Tibial nerve (tissue), 4 donors: ENCODE results near the gene OPCML. TPM values are rescaled to one million over a fixed set of nuclear protein-coding genes. Genes with fewer than 3 reads are reported as not detected.

Source experiments
- DNase-seq, 2 donors: peaks; one replicate each; pipeline ENCODE4 v3.0.0-alpha.2; 2019; ENCODE audit warnings: low spot score in 2 of 2
- H3K27ac ChIP-seq, 4 donors: fragments of 200-600 bp; sonication (generic) in 3 of 4; one replicate each; pipeline ENCODE4 v1.5.1; 2017 to 2019; ENCODE audit warnings: mild to moderate bottlenecking in 1 of 4
- H3K27me3 ChIP-seq, 2 donors: fragments of 200-600 bp; sonication (generic) in 1 of 2; one replicate each; pipeline versions ENCODE4 v1.5.1 to v1.6.0; 2017 to 2019
- H3K36me3 ChIP-seq, 3 donors: fragments of 200-600 bp; sonication (generic); one replicate each; pipeline ENCODE4 v1.5.1; 2018 to 2019
- H3K4me1 ChIP-seq, 4 donors: fragments of 200-600 bp; sonication (generic) in 3 of 4; one replicate each; pipeline ENCODE4 v1.5.1; 2017 to 2019
- H3K4me3 ChIP-seq, 4 donors: fragments of 200-600 bp; sonication (generic) in 3 of 4; one replicate each; pipeline ENCODE4 v1.5.1; 2017 to 2019; ENCODE audit warnings: mild to moderate bottlenecking in 1 of 4, moderate library complexity in 1 of 4
- H3K9me3 ChIP-seq, 4 donors: fragments of 200-600 bp; sonication (generic) in 3 of 4; one replicate each; pipeline ENCODE4 v1.5.1; 2017 to 2019
- EP300 ChIP-seq, 2 donors: sonication (generic); formaldehyde crosslinking; IDR thresholded peaks; one replicate each; pipeline ENCODE4 v1.6.1; 2017; ENCODE audit warnings: antibody characterized with exemption in 2 of 2, mild to moderate bottlenecking in 1 of 2
- POLR2A ChIP-seq, 2 donors: fragments of 450-650 bp; IDR thresholded peaks; one replicate each; pipeline ENCODE4 v1.6.1; 2017; ENCODE audit warnings: antibody characterized with exemption in 2 of 2, mild to moderate bottlenecking in 2 of 2, moderate library complexity in 2 of 2
- WGBS, 2 donors: methylation state at CpG; one replicate each; pipeline ENCODE4 v1.1.5; 2018; 5-methylcytosine and 5-hydroxymethylcytosine counted together
- total RNA-seq, 4 donors: library from RNA; depleted of rRNA; stranded (reverse); fragments of >200 nt; gene quantifications; one replicate each; pipeline ENCODE4 v1.1.0, GENCODE V29; 2016
- TF ChIP-seq, protein P1 (sequence below), 5 experiments: fragments of 200-600 bp in 3 of 5; fragments of 450-650 bp in 2 of 5; sonication (generic) in 3 of 5; IDR thresholded peaks; one replicate each; pipeline ENCODE4 v1.5.1; 2016 to 2019; ENCODE audit warnings: antibody characterized with exemption in 5 of 5, mild to moderate bottlenecking in 3 of 5, moderate library complexity in 2 of 5

OPCML gene
- total RNA-seq, 4 donors from 2014 or later: 1.0 to 10.8 (median 1.9) TPM

DNA sequence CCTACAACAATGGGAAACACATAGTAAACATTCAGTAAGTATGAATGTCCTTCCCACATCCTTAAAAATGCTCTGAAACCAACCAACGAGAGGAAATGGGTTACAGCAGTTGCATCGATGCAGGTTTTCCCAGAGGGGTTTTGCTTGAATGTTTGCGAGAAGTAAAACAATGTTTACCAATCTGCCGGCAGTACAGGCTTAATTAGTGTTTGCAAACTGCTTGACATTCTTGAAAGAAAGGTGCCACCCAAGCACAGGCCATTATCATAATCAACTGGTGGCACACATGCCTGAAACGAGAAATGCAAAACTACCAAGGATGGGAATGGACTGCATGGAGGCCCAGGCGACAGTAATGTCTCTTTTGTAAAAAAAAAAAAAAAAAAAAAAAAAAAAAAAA lies 27.1 kb upstream of the OPCML start:
- TF ChIP-seq EP300 (IDR thresholded peaks at IDR 0.05) (no peak), POLR2A (IDR thresholded peaks at IDR 0.05) (no peak)
- TF ChIP-seq, protein P1, sequence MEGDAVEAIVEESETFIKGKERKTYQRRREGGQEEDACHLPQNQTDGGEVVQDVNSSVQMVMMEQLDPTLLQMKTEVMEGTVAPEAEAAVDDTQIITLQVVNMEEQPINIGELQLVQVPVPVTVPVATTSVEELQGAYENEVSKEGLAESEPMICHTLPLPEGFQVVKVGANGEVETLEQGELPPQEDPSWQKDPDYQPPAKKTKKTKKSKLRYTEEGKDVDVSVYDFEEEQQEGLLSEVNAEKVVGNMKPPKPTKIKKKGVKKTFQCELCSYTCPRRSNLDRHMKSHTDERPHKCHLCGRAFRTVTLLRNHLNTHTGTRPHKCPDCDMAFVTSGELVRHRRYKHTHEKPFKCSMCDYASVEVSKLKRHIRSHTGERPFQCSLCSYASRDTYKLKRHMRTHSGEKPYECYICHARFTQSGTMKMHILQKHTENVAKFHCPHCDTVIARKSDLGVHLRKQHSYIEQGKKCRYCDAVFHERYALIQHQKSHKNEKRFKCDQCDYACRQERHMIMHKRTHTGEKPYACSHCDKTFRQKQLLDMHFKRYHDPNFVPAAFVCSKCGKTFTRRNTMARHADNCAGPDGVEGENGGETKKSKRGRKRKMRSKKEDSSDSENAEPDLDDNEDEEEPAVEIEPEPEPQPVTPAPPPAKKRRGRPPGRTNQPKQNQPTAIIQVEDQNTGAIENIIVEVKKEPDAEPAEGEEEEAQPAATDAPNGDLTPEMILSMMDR (IDR thresholded peaks at IDR 0.05): no peak
- Histone ChIP-seq H3K27me3 (no peaks in the 10 kb centered on the region), H3K4me1 (no peaks in the 10 kb centered on the region), H3K9me3 (no peaks in the 10 kb centered on the region), H3K27ac (no peak overlapping the region), H3K4me3 (no peak overlapping the region), H3K36me3 (no peaks in the 10 kb centered on the region)
- 58 to 76% methylated on average over 6 of the region's 6 CpGs for WGBS, 2 donors
- DNase-seq: no peak

DNA sequence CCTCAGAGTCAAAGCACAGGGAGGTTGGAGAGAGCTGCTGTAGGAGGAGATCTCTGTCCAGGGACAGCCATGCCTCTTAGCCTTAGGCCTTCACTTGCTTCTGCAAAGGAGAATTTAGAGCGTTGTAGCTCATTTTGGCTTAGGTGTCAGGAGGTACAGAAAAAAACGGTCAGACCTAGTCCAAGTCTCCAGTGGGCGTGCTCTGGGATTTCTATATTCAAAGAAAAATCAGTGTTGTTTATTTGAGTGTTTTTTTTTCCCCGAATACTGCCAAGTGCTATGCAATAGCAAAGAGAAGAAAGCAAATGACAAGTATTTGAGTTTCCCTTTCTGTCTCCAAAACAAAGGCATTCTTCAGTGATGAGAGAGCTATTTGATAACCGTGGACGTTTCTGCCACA lies 22.7 kb upstream of the OPCML start:
- WGBS, 2 donors: 16 to 23% methylated on average over 6 of the region's 6 CpGs
- Histone ChIP-seq H3K4me1 (no peaks in the 10 kb centered on the region), H3K27ac (no peak overlapping the region), H3K9me3 (no peaks in the 10 kb centered on the region), H3K4me3 (no peak overlapping the region), H3K36me3 (no peaks in the 10 kb centered on the region), H3K27me3 (no peaks in the 10 kb centered on the region)
- TF ChIP-seq POLR2A (IDR thresholded peaks at IDR 0.05) (no peak), EP300 (IDR thresholded peaks at IDR 0.05) (no peak)
- TF ChIP-seq, protein P1 (IDR thresholded peaks at IDR 0.05): no peak
- no peak for DNase-seq

DNA sequence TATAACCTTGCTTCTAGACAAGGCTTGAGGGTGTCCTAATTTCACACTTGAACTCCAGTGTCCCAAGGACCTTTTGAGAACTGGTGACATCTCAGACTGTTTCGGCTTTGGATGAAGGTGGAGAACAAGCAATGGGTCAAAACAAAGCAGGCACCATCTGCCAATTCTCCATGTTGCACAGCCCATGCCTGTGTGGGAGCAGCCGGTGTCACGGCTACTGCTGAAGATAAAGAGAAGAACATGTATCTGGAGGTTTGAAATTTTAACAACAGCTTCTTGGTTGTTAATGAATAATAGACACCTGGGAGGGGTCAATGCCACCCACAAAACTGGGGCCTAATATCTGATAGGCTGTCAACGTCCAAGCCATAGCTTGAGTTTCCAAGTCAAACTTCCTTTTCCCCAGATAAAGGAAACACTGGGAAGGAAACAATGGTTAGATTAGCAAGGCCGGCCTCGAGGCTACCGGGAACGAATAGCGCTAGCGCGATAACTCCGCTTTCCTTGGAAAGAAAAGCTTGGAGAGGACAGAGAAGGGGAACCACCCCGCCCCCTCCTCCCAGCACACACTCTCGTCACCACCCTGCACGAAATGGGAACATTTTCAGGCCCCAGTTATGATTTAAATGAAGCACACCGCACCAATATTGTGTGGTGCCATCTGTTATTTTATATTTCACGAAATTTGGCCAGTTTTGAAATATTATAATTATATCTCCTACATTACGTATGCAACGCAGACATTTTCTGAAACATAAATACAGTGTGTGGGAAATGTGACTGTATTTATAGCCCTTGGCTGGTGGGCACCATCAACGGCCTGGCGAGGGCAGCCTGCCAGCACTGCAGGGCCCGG lies 21.8 kb upstream of the OPCML start:
- no peaks in the 10 kb centered on the region for H3K36me3 ChIP-seq
- H3K27ac ChIP-seq: no peak overlapping the region
- no peak overlapping the region for H3K4me3 ChIP-seq
- TF ChIP-seq, protein P1 (IDR thresholded peaks at IDR 0.05): no peak
- no peak for TF ChIP-seq POLR2A (IDR thresholded peaks at IDR 0.05)
- no peaks in the 10 kb centered on the region for H3K27me3 ChIP-seq
- no peak for DNase-seq
- no peaks in the 10 kb centered on the region for H3K9me3 ChIP-seq
- WGBS, 2 donors: 59 to 65% methylated on average over 22 of the region's 22 CpGs
- H3K4me1 ChIP-seq: no peaks in the 10 kb centered on the region

DNA sequence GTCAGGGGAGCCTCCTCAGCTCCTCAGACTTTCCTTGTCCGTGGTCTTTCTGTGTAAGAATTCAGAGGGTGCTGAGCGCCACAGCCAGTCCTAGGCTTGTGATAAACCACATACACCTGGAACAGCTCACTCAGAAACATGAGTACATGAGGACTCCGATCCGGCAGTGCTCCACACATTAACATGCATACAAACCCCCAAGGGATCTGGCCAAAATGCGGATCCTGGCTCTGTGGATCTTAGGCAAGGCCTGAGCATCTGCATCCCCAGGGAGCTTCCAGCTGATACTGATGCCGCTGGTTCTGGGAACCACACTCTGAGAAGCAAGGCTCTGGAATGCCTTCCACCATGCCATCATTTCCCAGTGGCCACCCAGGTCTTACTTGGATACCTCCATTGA lies 20.6 kb upstream of the OPCML start:
- TF ChIP-seq EP300 (IDR thresholded peaks at IDR 0.05): no peak
- H3K27ac ChIP-seq: no peak overlapping the region
- H3K4me3 ChIP-seq: no peak overlapping the region
- DNase-seq: no peak
- H3K9me3 ChIP-seq: no peaks in the 10 kb centered on the region
- 85 to 95% methylated on average over 6 of the region's 6 CpGs for WGBS, 2 donors
- H3K4me1 ChIP-seq: no peaks in the 10 kb centered on the region
- no peaks in the 10 kb centered on the region for H3K27me3 ChIP-seq
- H3K36me3 ChIP-seq: no peaks in the 10 kb centered on the region

DNA sequence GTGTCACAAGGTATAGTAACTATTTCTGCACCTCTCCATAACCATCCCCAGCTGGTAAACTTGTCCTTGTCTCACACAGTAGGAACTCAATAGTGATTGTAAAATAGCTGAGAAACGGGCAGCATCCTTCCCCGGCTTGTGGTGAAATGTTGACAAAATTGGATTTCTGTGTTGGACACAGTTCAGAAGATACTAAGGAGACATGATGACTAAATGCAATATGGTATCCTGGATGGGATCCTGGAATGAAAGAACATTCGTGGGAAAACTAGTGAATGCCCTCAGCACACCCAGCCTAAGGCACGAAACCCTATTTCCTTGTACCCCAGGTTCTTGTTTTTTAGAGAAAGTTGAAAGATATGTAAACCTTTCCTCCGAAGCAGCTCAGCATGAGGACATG lies 18.8 kb upstream of the OPCML start:
- WGBS, 2 donors: 88 to 91% methylated on average over 5 of the region's 5 CpGs

More for the DNA sequence above, 18.8 kb upstream of the OPCML start:
- Histone ChIP-seq H3K27ac (no peak overlapping the region), H3K9me3 (no peaks in the 10 kb centered on the region), H3K27me3 (no peaks in the 10 kb centered on the region), H3K4me3 (no peak overlapping the region), H3K4me1 (no peaks in the 10 kb centered on the region), H3K36me3 (no peaks in the 10 kb centered on the region)
- no peak for DNase-seq
- TF ChIP-seq, protein P1 (IDR thresholded peaks at IDR 0.05): no peak
- no peak for TF ChIP-seq EP300 (IDR thresholded peaks at IDR 0.05)
- no peak for TF ChIP-seq POLR2A (IDR thresholded peaks at IDR 0.05)
